DND-41 (cell line): ENCODE results near the gene SLC16A1.

Experiments
- CTCF ChIP-seq: IDR thresholded peaks from 2 replicates; pipeline ENCODE4 v1.5.1; 2012; ENCODE audit warnings: borderline replicate concordance, low read length, moderate library complexity, mild to moderate bottlenecking; ENCODE audit not compliant: poor library complexity, severe bottlenecking; ENCODE audit errors: extremely low read depth
- EZH2 ChIP-seq: IDR thresholded peaks from 3 replicates; pipeline ENCODE4 v1.6.1; 2012; ENCODE audit warnings: borderline replicate concordance, low read depth, mild to moderate bottlenecking, moderate library complexity, low read length, inconsistent platforms; ENCODE audit not compliant: severe bottlenecking

DNA sequence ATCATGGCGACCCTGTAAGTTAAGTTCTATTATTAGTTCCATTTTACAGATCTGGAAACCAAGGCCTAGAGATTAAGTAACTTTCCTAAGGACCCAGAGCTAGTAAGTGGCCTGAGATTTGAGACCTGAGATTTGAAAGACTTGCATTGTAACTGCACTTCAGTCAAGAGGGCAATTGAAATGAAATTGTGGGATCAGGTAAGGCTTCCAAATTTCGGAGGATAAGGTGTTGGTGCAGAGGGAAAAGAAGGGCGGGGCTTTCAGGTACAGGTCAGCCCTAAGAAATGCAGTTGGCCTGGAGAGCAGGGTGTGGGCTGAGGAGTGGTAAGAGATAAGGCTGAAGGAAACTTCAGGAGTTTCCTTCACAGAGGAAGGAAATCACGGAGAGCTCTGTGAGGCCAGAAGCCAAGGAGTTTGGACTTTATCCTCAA, 51.1 kb downstream of the SLC16A1 start:
- TF ChIP-seq EZH2 (no peak), CTCF (no peak)
